D721Med (cell line): ENCODE measurements around the gene SH3D21.

ENCODE experiments used
- DNase-seq: peaks from one replicate; pipeline ENCODE4 v3.0.0; 2011; ENCODE audit warnings: low spot score; ENCODE audit not compliant: insufficient read length
- FAIRE-seq: peaks from 2 replicates; lab custom pipeline; 2011; peaks lifted over from hg19 to GRCh38; lab: Jason Lieb, UNC
- CTCF ChIP-seq: IDR thresholded peaks from 2 replicates; pipeline ENCODE4 v1.5.1; 2012; ENCODE audit warnings: mild to moderate bottlenecking, control low read depth; ENCODE audit not compliant: insufficient read depth; ENCODE audit errors: missing control alignments

The SH3D21 gene

GRCh38 chr1:36273024-36273423 is 33.1 kb upstream of the SH3D21 start:
- DNase-seq (no peak), FAIRE-seq (no peak)
- no peak for TF ChIP-seq CTCF

GRCh38 chr1:36274201-36274600 is 32.0 kb upstream of the SH3D21 start:
- DNase-seq (no peak), FAIRE-seq (no peak)
- TF ChIP-seq CTCF = no peak

GRCh38 chr1:36276688-36277087 is 29.5 kb upstream of the SH3D21 start:
- no peak for FAIRE-seq
- no peak for TF ChIP-seq CTCF
- no peak for DNase-seq

GRCh38 chr1:36279110-36279788 is 26.9 kb upstream of the SH3D21 start:
- FAIRE-seq = no peak
- DNase-seq = no peak
- TF ChIP-seq CTCF = no peak

GRCh38 chr1:36279789-36280296 is 26.3 kb upstream of the SH3D21 start:
- TF ChIP-seq CTCF = no peak
- FAIRE-seq (no peak), DNase-seq (no peak)

- FAIRE-seq (no peak), DNase-seq (no peak)
- TF ChIP-seq CTCF = no peak
Measured at GRCh38 chr1:36284061-36284460, 22.1 kb upstream of the SH3D21 start.

- TF ChIP-seq CTCF = no peak
- DNase-seq (no peak), FAIRE-seq (no peak)
Measured at GRCh38 chr1:36284517-36284916, 21.7 kb upstream of the SH3D21 start.
